Fibroblast of peridontal ligament (primary cell): ENCODE results near the gene C1orf141.
"Not testable (repeated sequence)": the region's sequence is repeated elsewhere in the genome, so short reads cannot be mapped to it uniquely, and the experiment has no call there.

Source experiments
- DNase-seq: peaks from one replicate; pipeline ENCODE4 v3.0.0-alpha.2; 2010; ENCODE audit errors: extremely low read depth

The C1orf141 gene

DNA sequence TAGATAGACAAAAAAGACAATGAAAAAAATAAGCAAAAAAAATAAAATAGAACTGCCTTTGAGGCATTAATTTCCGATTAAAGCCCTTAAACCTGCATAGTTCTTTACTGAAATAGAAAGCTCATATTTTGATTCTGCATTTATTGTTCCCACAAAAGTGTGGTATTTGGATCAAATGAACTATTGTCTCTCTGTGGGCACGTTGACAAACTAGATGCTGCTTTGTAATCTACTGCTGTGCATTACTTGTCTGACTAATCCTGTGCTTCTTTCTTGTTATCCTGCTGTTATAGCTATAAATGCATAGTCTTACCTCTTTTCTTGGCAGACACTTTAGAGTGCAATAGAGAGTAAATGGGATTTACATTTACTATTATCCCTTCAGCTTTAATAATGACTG, 49.4 kb downstream of the C1orf141 start:
- DNase-seq, result no peak

DNA sequence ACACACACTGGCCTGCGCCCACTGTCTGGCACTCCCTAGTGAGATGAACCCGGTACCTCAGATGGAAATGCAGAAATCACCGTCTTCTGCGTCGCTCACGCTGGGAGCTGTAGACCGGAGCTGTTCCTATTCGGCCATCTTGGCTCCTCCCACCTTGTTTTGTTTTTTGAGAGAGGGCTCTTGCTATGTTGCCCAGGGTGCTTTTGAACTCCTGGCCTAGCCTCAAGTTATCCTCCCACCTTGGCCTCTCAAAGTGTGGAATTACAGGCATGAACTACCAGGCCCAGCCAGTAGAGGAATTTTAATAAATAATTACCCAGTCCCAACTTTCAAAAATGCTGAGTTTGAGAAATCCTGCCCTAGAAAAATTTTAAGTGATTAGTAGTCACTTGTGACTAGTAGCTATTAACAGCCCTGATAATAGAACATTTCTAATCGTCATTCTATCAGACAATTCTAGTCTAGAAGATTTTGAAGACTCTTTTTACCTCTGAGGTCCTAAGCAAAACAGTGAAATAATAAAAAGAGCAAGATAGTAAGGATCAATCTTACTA, 49.9 kb downstream of the C1orf141 start:
- no peak for DNase-seq

DNA sequence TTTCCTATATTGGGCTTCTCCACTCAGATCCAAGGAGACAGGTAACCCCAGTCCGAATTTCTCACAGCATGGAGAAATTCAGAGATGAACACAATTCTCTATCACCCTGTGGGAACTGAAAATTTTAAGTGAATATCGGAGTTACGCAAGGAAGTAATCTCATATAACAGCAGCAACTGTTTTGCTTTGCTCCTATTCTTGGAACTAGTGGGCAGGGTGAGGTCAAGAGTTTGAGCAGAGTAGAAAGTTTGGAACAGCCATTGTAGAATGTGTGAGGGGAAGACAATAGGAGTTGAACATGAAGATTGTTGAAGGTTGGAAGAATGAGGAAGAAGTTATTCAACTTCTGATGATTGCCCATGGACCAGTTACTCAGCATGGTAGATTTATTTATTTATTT, 56.5 kb downstream of the C1orf141 start:
- DNase-seq, result no peak

GRCh38 chr1:67077593-67077992, 57.2 kb downstream of the C1orf141 start:
- no peak for DNase-seq

DNA sequence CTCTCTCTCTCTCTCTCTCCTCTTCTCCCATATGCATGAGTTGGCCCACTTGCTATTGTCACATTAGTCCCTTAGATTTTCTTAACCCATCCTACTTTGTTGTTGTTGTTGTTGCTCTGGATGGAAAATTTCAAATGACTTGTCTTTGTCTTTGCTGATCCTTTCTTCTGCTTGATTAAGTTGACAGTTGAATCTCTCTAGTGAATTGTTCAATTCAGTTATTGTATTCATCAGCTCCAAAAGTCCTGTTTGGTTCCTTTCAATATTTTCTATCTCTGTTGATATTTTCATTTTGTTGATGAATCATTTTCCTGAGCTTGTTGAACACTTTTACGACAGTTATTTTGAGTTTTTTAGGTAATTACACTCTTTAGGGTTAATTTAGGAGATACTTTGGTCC, 62.0 kb downstream of the C1orf141 start:
- DNase-seq, result no peak

- not testable (repeated sequence) for DNase-seq
Measured at GRCh38 chr1:67067655-67068054, 67.1 kb downstream of the C1orf141 start.

DNA sequence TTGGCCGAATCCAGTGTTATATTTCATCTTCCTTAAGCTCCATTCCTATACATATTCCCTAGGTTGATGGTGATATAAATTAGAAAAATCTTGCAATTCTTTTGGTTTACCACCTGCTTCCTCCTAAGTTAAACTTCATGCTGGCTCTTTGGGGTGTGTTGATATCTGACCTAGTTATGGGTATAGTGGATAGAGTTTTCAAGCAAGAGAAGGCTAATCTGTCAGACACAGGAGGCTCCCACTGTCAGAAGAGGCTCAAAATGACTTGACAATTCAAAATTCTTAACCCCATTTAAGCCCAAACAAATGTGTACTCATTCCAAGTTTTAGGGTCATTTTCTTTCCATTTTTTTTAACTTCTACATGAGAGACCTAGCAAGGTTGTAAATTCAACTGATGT, 72.4 kb downstream of the C1orf141 start:
- no peak for DNase-seq

DNA sequence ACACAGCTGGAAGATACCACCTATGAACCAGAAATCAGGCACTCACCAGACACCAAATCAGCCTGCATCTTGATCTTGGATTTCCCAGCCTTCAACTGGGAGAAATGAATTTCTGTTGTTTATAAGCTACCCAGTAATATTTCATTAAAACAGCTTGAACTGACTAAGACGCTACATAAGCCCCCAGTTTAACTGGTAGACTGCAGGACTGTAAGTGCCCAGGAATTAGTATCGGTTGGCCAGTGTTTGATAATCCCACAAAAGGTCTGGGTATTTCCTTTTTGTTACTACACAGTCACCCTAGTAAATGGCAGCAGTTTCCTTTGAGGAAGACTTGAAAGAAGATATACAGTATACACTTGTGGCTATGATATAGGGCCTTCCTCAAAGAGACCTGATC, 73.5 kb downstream of the C1orf141 start:
- DNase-seq, result no peak

- DNase-seq, result peak; percentile 99
Measured at GRCh38 chr1:67060811-67061218, 74.0 kb downstream of the C1orf141 start.

- DNase-seq, result peak; percentile 40
Measured at GRCh38 chr1:67059346-67059745, 75.4 kb downstream of the C1orf141 start.

DNA sequence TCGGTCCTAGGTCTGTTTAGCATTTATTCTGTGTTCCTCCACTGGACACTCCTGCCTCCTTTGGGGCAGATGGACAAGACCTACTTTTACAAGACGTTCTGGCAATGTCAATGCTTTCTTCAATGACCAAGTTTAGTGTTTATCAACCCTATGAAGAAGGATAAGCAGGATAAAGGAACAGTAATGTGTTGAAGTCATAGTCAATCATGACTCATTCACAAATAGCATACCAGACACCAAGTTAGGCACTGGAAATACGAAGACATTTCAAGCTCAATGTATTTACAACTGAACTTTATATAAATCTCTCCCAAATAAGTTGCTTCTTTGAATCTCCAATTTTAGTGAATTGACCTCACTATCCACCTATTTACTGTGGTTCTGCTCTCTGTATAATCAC, 76.0 kb downstream of the C1orf141 start:
- DNase-seq, result peak; percentile 9

DNA sequence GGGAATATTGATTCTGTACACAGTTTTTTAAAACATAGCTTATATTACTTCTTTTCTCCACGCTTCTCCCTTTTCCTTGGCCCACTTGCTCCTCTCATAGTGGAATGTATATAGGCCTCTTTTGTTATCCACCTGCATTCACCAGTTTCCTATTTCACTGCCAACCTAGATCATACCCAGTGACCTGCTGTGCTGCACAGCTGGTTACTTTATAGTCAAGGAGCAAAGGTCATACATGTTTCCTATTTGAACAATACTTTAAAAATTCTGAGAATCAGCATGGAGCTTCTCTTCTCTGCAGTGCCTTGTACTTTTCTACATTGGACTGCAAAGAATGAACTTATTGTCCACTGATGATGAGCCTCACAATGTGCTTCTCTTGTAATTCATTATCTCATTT, 76.5 kb downstream of the C1orf141 start:
- no peak for DNase-seq

DNA sequence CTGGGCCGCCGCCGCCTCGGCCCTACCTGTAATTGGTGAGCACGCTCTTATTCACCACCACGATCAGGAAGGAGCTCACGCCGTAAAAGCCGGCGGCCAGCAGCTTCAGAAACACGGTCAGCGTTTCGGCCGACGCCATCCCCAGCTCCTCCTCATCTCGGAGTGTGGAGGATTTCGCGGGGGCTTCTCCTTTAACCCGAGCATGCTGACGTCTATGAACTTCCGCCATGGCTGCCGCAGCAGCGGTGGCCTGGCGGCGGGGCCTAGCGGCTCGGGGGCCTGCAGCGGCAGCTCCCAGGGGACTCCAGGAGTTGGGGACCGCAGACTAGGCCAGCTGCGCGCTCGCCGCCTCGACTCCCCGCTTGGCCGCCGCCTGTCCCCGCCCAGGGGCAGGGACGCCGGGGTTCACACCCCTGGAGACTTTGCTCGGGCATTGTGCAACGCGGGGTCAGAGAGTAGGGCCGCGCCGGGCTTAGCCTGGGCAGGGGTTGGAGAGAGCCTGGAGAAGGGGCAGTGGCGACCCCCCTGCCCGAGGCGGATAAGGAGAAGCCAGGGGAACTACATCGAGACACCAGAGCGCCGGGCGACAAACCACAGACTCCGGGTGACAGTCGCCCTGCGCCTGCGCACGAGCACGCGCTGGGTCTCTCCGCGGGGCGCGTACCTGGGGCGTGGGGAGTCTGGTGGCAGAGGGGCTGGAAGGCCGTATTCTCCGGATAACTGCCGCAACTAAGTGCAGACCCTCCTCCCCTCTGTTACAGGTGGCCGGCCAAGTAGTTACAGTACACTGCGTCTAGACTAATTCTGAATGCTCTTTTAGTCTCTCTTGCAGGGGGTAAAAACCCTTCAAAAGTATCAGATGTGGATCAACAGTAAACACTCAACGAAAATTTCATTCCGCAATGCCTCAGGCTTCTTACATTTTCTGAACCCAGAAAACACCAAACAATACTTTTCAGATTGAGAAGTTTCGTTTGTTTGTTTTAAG, 80.7 kb downstream of the C1orf141 start, which contains the start of gene SLC35D1:
TSS of gene SLC35D1 (minus strand) at position 364 of the 988 bp plus-strand sequence. CDS start at position 229, 135 bp downstream.
- DNase-seq, result peak; percentile 58

- DNase-seq, result no peak
Measured at GRCh38 chr1:67053535-67053784, 81.3 kb downstream of the C1orf141 start.

DNA sequence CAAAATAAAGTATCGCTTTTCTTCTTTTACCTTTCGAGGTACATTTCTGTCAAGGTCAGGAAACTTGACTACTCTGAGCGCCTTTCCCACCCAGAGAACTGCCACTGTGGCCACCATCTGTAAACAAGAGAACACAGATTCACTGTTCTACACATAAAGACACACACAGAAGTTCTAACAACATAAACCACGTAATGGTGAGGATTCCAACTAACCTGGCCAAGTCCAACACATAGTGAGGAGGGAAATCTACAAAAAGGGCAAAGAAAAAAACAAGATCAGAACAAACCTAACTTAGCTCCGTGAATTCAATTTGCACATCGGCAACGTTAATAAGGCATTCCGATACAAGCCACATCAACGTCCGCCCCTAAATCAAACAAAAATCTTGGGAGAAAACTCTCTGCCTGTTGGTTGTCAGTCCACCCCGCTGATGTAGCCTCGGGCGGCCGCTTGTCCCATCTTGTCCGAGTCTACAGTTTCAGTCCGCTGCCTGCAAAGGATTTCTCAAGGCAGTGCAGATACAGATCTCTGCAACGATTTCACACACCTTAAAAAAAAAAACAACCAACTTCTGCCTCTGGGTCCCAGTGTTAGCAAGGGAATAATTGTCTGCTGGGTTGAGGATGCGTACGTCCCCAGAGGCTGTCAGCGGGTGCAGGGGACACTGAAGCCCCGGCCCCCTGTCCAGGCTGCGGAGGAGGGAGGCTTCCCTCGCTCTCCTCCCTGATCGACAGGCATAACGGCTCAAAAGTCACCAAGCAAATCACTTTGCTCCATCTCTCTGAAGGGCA, 81.8 kb downstream of the C1orf141 start:
- DNase-seq, result peak; percentile 48

DNA sequence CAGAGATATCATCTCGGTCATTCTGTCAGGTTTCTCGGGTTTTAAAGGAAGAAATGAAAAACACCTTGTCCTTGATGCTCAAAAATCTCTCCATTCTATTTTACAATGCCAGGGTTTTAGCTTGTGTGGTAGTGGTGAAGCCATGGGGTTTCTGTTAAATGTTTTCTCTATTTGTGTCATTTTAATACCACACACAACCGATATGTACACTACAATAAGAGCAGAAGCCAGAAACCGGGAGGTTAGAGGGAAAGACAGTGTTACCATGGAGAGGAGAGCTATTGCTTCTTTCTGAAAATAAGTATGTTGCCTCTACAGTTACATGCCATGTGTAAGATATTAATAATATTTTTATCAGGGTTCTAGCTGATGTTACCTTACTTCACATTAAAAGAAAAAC, 83.6 kb downstream of the C1orf141 start:
- DNase-seq, result no peak

DNA sequence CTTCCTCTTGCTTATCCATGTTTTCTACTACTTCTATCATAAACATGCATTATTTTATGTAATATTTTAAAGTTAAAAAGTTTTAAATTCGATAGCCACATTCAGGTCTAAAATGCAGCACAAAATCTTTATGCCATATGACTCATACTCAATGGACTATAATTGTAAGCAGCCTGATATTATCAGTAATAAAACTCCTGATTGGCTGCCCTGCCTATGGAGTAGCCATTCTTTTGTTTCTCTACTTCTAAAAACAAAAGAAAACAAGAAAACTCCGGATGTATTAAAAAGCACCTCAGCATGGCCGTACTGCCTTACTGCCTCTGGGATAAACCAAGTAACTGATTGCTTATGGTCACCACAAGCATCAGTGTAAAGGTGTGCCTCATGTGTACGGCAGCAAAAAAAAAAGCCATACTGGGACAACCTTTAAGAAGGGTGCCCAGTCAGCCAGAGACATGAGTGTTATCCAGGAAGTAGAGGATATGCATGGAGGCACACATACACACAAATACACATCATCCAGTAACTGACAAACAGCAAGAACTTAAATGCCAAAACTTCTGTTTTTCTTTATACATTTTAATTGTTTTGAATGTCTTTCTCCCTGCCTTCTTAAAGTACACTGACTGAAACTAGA, 90.0 kb downstream of the C1orf141 start:
- no peak for DNase-seq

GRCh38 chr1:67043366-67043765, 91.4 kb downstream of the C1orf141 start:
- DNase-seq, result no peak
